Adrenal gland (tissue), 12 donors: ENCODE results near the gene YKT6. TPM values are rescaled to one million over a fixed set of nuclear protein-coding genes. Genes with fewer than 3 reads are reported as not detected.

ENCODE experiments used
- DNase-seq, 7 donors: peaks; one replicate each; pipeline ENCODE4 v3.0.0-alpha.2; 2019 to 2020
- H3K27ac ChIP-seq, 5 donors: fragments of 200-600 bp; sonication (generic) in 4 of 5; 1 replicate in 3 of 5; 2 replicates in 2 of 5; pipeline versions ENCODE4 v1.5.1 to v1.8.0; 2016 to 2020; ENCODE audit warnings: mild to moderate bottlenecking in 1 of 5
- H3K27me3 ChIP-seq: fragments of 200-600 bp; 2 replicates; pipeline ENCODE4 v1.8.0; 2021
- H3K36me3 ChIP-seq, 2 donors: fragments of 200-600 bp; replicated peaks in 1 of 2; 1 replicate in 1 of 2; 2 replicates in 1 of 2; pipeline versions ENCODE4 v1.5.1 to v1.8.0; 2018 to 2022
- H3K4me1 ChIP-seq, 2 donors: fragments of 200-600 bp; replicated peaks in 1 of 2; 1 replicate in 1 of 2; 2 replicates in 1 of 2; pipeline versions ENCODE4 v1.5.1 to v1.8.0; 2018 to 2021
- H3K4me3 ChIP-seq, 4 donors: fragments of 200-600 bp; sonication (generic) in 3 of 4; one replicate each; pipeline ENCODE4 v1.5.1; 2016 to 2018
- H3K9me3 ChIP-seq, 3 donors: fragments of 200-600 bp; sonication (generic) in 1 of 3; replicated peaks in 1 of 3; 1 replicate in 2 of 3; 2 replicates in 1 of 3; pipeline versions ENCODE4 v1.5.1 to v1.8.0; 2016 to 2021
- POLR2A ChIP-seq, 2 donors: fragments of 450-650 bp; IDR thresholded peaks; one replicate each; pipeline ENCODE4 v1.6.1; 2017; ENCODE audit warnings: antibody characterized with exemption in 2 of 2, mild to moderate bottlenecking in 2 of 2, moderate library complexity in 1 of 2
- WGBS, 4 donors: extraction: QIAGEN DNeasy Blood & Tissue Kit in 2 of 4; methylation state at CpG; one replicate each; pipeline versions ENCODE4 v1.1.5 to v1.1.7; 2013 to 2017; 5-methylcytosine and 5-hydroxymethylcytosine counted together
- intact Hi-C, 2 donors: fragments of 100-400 bp; cut with DNase I; formaldehyde crosslinking; loops; one replicate each; pipeline versions ENCODE4 v1.14.1 to v1.15.0; 2022 to 2023
- polyA plus RNA-seq, 3 donors: library from polyadenylated mRNA; stranded (reverse); fragments of 200-250 nt in 2 of 3; fragments of 350-450 nt in 1 of 3; fragmentation: Illumina TruSeq in 1 of 3; extraction: RNeasy Lipid Tissue Mini Kit (QIAGEN cat#74804) in 1 of 3; gene quantifications; one replicate each; pipeline ENCODE4 v1.2.3, GENCODE V29; 2013 to 2014
- total RNA-seq, 9 donors: library from RNA; depleted of rRNA in 4 of 9; stranded (reverse); fragments of >200 nt in 4 of 9; fragments of 120-200 nt in 1 of 9; fragmentation: NEBNext Ultra II Directional in 1 of 9; extraction: Animal tissue kit (Norgen Biotek cat#: 25700) in 1 of 9; gene quantifications; one replicate each; pipeline versions ENCODE4 v1.1.0 to v1.2.4, GENCODE V29; 2013 to 2023
- TF ChIP-seq, protein P1 (sequence below), 6 experiments: fragments of 450-650 bp in 4 of 6; fragments of 200-600 bp in 2 of 6; sonication (generic) in 1 of 6; IDR thresholded peaks; 1 replicate in 5 of 6; 2 replicates in 1 of 6; pipeline versions ENCODE4 v1.5.1 to v1.8.0; 2016 to 2021; ENCODE audit warnings: antibody characterized with exemption in 6 of 6, mild to moderate bottlenecking in 2 of 6, moderate library complexity in 1 of 6
- donor health status: healthy with polysubstance abuse.
- donor health status: Bipolar disorder and iron deficiency.
- donor health status: DM: yes; HTN: yes; CAD: no.
- donor health status: DM: no; HTN: no; CAD: no.
- donor health status: DM: no; HTN: no; CAD: no.
- donor health status: DM: yes; HTN: yes; CAD: no.

YKT6 gene
- total and polyA plus RNA-seq, 12 donors = 32.8 to 94.7 (median 53.8) TPM

DNA sequence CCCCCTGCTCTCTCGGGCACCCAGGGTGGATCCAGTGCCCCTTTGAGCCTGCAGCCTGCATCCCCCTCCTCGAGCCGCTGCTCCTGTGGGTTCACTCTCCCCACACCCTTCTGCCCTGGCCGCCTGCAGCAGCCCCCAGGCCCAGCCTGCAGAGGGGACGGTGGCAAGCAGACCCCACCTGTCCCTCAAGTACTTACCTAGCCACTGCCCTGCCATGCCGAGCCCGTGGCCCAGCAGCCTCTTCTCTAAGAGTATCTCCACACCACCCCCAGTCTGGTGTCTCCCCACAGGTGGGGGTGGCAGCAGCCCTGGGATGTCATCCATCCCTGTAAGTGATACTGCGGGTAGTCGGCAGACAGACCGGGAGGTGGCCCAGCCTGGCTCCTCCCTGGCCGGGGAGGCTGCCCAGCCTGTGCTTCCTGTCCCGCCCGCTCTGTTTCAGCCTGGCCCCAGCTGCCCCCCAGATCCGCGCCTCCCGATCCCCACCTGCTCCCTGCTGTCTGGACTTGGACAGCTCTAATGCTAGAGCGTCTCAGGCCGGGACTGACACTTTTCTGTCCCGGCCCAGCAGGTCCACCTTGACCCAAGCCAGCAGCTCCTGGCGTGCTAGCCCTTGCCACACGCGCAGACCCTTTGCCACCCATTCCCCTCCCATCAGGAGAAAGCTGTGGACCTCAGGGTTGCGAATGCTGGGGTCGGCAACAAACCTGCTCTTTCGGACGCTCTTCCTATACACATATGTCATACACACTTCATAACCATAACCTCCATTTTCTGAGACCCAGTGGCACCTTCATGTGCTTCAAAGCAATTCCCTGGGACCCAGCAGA is 25.0 kb downstream of the YKT6 start:
- 69 to 77% (median 74%) methylated on average over 8 to 26 of the region's 26 CpGs for WGBS, 4 donors
- no peak overlapping the region for H3K27ac ChIP-seq

DNA sequence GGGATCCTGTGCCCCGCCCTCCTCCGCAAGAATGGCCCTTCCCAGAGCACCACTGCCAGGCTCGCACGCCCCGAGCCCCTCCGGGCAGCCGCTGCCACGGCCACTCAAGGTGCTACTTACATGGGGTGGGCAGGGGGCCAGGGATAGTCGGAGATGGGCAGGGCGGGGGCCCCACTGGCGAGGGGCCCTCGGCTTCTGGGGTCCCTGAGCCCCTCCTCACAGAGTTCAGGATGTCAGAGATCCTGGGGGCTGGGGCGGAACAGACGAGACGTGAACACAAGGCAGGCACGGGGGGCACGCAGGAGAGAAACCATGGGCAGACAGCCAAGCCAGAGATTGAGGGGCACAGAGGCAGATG is 25.6 kb downstream of the YKT6 start:
- TF ChIP-seq, protein P1, sequence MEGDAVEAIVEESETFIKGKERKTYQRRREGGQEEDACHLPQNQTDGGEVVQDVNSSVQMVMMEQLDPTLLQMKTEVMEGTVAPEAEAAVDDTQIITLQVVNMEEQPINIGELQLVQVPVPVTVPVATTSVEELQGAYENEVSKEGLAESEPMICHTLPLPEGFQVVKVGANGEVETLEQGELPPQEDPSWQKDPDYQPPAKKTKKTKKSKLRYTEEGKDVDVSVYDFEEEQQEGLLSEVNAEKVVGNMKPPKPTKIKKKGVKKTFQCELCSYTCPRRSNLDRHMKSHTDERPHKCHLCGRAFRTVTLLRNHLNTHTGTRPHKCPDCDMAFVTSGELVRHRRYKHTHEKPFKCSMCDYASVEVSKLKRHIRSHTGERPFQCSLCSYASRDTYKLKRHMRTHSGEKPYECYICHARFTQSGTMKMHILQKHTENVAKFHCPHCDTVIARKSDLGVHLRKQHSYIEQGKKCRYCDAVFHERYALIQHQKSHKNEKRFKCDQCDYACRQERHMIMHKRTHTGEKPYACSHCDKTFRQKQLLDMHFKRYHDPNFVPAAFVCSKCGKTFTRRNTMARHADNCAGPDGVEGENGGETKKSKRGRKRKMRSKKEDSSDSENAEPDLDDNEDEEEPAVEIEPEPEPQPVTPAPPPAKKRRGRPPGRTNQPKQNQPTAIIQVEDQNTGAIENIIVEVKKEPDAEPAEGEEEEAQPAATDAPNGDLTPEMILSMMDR (IDR thresholded peaks at IDR 0.05) = no peak
- TF ChIP-seq POLR2A (IDR thresholded peaks at IDR 0.05) = no peak
- no peaks in the 10 kb centered on the region for H3K4me1 ChIP-seq
- no peak overlapping the region for H3K4me3 ChIP-seq
- WGBS, 4 donors = 40 to 66% (median 58%) methylated on average over 7 to 17 of the region's 17 CpGs
- no peaks in the 10 kb centered on the region for H3K36me3 ChIP-seq
- no peak overlapping the region for H3K27ac ChIP-seq
- intact Hi-C loops = no loop called here
- no peaks in the 10 kb centered on the region for H3K27me3 ChIP-seq
- no peaks in the 10 kb centered on the region for H3K9me3 ChIP-seq
- no peak for DNase-seq

More for the DNA sequence above, 25.0 kb downstream of the YKT6 start:
- H3K27me3 ChIP-seq = no peaks in the 10 kb centered on the region
- no peak for DNase-seq
- H3K4me3 ChIP-seq = no peak overlapping the region
- no peaks in the 10 kb centered on the region for H3K36me3 ChIP-seq
- intact Hi-C loops = no loop called here
- no peak for TF ChIP-seq POLR2A (IDR thresholded peaks at IDR 0.05)
- TF ChIP-seq, protein P1 (IDR thresholded peaks at IDR 0.05) = no peak
- H3K4me1 ChIP-seq = no peaks in the 10 kb centered on the region
- no peaks in the 10 kb centered on the region for H3K9me3 ChIP-seq

GRCh38 chr7:44227911-44228310 is 27.1 kb downstream of the YKT6 start:
- DNase-seq = no peak
- Histone ChIP-seq H3K4me1 (no peaks in the 10 kb centered on the region), H3K27me3 (no peaks in the 10 kb centered on the region), H3K27ac (no peak overlapping the region), H3K9me3 (no peaks in the 10 kb centered on the region), H3K4me3 (no peak overlapping the region), H3K36me3 (no peaks in the 10 kb centered on the region)
- WGBS, 4 donors = 65 to 84% (median 77%) methylated on average over 12 to 14 of the region's 14 CpGs
- intact Hi-C loops = no loop called here
- TF ChIP-seq POLR2A (IDR thresholded peaks at IDR 0.05) = no peak

DNA sequence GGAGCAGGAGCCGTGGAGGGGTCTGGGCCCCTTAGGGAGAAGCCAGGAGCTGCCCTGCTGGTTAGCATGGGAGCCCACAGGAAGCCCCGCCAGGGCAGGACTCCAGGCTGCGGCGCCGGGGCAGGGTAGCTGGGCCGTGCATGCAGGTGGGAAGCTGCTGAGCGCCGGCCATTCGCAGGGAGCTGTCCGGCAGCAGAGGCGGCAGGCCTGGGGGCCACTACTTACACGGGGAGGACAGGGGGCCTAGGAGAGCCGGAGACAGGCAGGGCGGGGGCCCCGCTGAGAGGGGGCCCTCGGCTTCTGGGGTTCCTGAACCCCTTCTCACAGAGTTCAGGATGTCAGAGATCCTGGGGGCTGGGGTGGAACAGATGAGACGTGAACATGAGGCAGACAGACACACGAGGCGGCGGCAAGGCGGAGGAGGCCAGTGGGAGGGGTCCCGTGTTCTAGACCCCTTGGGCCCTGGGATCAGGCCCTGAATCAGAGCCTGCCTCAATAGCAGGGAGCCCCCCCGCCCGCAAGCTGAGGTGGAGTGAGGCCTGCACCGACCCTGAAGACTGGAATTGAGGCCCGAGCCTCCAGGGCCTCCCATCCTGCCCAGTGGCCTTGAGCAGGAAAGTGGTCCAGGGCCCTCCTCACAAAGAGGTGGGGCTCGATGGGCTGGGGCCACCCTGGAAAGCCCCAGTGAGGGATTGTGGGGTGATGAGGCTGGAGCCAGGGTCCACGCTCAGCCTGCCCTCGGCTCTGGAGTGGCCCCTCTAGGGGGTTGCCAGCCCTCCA is 28.0 kb downstream of the YKT6 start:
- no peak for DNase-seq
- intact Hi-C loops = no loop called here
- TF ChIP-seq POLR2A (IDR thresholded peaks at IDR 0.05) = no peak
- TF ChIP-seq, protein P1 (IDR thresholded peaks at IDR 0.05) = no peak
- Histone ChIP-seq H3K9me3 (no peaks in the 10 kb centered on the region), H3K36me3 (no peaks in the 10 kb centered on the region), H3K4me1 (no peaks in the 10 kb centered on the region), H3K27ac (no peak overlapping the region), H3K27me3 (no peaks in the 10 kb centered on the region), H3K4me3 (no peak overlapping the region)
- 79 to 87% (median 82%) methylated on average over 11 to 29 of the region's 29 CpGs; no CpG with 5 or more reads in 1 of the 4 donors for WGBS, 4 donors
